HEK293 (cell line): ENCODE data around the gene KLF16.

Source experiments
- EGR2 ChIP-seq: fragments of 450-650 bp; formaldehyde crosslinking; IDR thresholded peaks from 2 replicates; pipeline ENCODE4 v1.5.1; 2016; ENCODE audit warnings: low read depth, missing biosample characterization, missing genetic modification characterization
- KLF1 ChIP-seq: fragments of 450-650 bp; formaldehyde crosslinking; IDR thresholded peaks from 2 replicates; pipeline ENCODE4 v1.5.1; 2016; ENCODE audit warnings: missing biosample characterization, missing genetic modification characterization
- KLF16 ChIP-seq: fragments of 450-650 bp; formaldehyde crosslinking; IDR thresholded peaks from 2 replicates; pipeline ENCODE4 v1.5.1; 2017; ENCODE audit warnings: missing biosample characterization, missing genetic modification characterization
- KLF8 ChIP-seq: fragments of 450-650 bp; formaldehyde crosslinking; IDR thresholded peaks from 2 replicates; pipeline ENCODE4 v1.5.1; 2016; ENCODE audit warnings: missing biosample characterization, missing genetic modification characterization
- MYNN ChIP-seq: fragments of 450-650 bp; formaldehyde crosslinking; IDR thresholded peaks from 2 replicates; pipeline ENCODE4 v1.5.1; 2016; ENCODE audit warnings: missing biosample characterization, missing genetic modification characterization, borderline replicate concordance
- SALL2 ChIP-seq: fragments of 450-650 bp; formaldehyde crosslinking; IDR thresholded peaks from 2 replicates; pipeline ENCODE4 v1.5.0; 2017; ENCODE audit warnings: missing biosample characterization, mild to moderate bottlenecking, missing genetic modification characterization, borderline replicate concordance
- ZBTB8A ChIP-seq: fragments of 450-650 bp; formaldehyde crosslinking; IDR thresholded peaks from 2 replicates; pipeline ENCODE4 v1.5.1; 2016; ENCODE audit warnings: missing biosample characterization, missing genetic modification characterization
- ZIC2 ChIP-seq: fragments of 450-650 bp; formaldehyde crosslinking; IDR thresholded peaks from 2 replicates; pipeline ENCODE4 v1.5.1; 2016; ENCODE audit warnings: missing biosample characterization, missing genetic modification characterization
- ZNF112 ChIP-seq: fragments of 450-650 bp; formaldehyde crosslinking; IDR thresholded peaks from 2 replicates; pipeline ENCODE4 v1.5.0; 2017; ENCODE audit warnings: missing biosample characterization, missing genetic modification characterization
- ZNF302 ChIP-seq: fragments of 450-650 bp; formaldehyde crosslinking; IDR thresholded peaks from 2 replicates; pipeline ENCODE4 v1.5.1; 2016; ENCODE audit warnings: missing biosample characterization, missing genetic modification characterization, low read depth
- ZNF37A ChIP-seq: fragments of 450-650 bp; IDR thresholded peaks from 2 replicates; pipeline ENCODE4 v1.5.1; 2018; ENCODE audit warnings: missing biosample characterization, missing genetic modification characterization
- ZNF501 ChIP-seq: fragments of 450-650 bp; formaldehyde crosslinking; IDR thresholded peaks from 2 replicates; pipeline ENCODE4 v1.5.1; 2016; ENCODE audit warnings: missing biosample characterization, missing genetic modification characterization
- ZNF596 ChIP-seq: fragments of 450-650 bp; IDR thresholded peaks from 2 replicates; pipeline ENCODE4 v1.5.0; 2018; ENCODE audit warnings: missing biosample characterization, mild to moderate bottlenecking, missing genetic modification characterization, moderate library complexity
- ZNF621 ChIP-seq: fragments of 450-650 bp; formaldehyde crosslinking; IDR thresholded peaks from 2 replicates; pipeline ENCODE4 v1.5.1; 2017; ENCODE audit warnings: missing biosample characterization, missing genetic modification characterization
- ZNF660 ChIP-seq: fragments of 450-650 bp; IDR thresholded peaks from 2 replicates; pipeline ENCODE4 v1.5.1; 2018; ENCODE audit warnings: missing biosample characterization, mild to moderate bottlenecking, missing genetic modification characterization
- ZNF677 ChIP-seq: fragments of 450-650 bp; IDR thresholded peaks from 2 replicates; pipeline ENCODE4 v1.5.0; 2018; ENCODE audit warnings: missing biosample characterization, mild to moderate bottlenecking, missing genetic modification characterization, moderate library complexity
- ZNF76 ChIP-seq: fragments of 450-650 bp; formaldehyde crosslinking; IDR thresholded peaks from 2 replicates; pipeline ENCODE4; 2016; ENCODE audit warnings: low read depth, missing biosample characterization, missing genetic modification characterization, borderline replicate concordance
- ZNF777 ChIP-seq: fragments of 450-650 bp; formaldehyde crosslinking; IDR thresholded peaks from 2 replicates; pipeline ENCODE4 v1.5.1; 2017; ENCODE audit warnings: missing biosample characterization, missing genetic modification characterization, borderline replicate concordance
- ZNF830 ChIP-seq: fragments of 450-650 bp; IDR thresholded peaks from 2 replicates; pipeline ENCODE4 v1.5.0; 2018; ENCODE audit warnings: missing biosample characterization, missing genetic modification characterization, low read depth, mild to moderate bottlenecking, moderate library complexity
- TF ChIP-seq, protein P1 (sequence below): fragments of 450-650 bp; formaldehyde crosslinking; conservative IDR thresholded peaks from 2 replicates; pipeline ENCODE4 v1.5.1; 2016; ENCODE audit warnings: low read depth, missing biosample characterization, missing genetic modification characterization
- TF ChIP-seq, protein P2 (sequence below): fragments of 450-650 bp; formaldehyde crosslinking; IDR thresholded peaks from 2 replicates; pipeline ENCODE4 v1.5.1; 2016; ENCODE audit warnings: missing biosample characterization, missing genetic modification characterization
- TF ChIP-seq, protein P3 (sequence below): fragments of 450-650 bp; formaldehyde crosslinking; IDR thresholded peaks from 2 replicates; pipeline ENCODE4 v1.5.1; 2017; ENCODE audit warnings: missing biosample characterization, missing genetic modification characterization
- TF ChIP-seq, protein P4 (sequence below): fragments of 450-650 bp; formaldehyde crosslinking; IDR thresholded peaks from 2 replicates; pipeline ENCODE4 v1.5.1; 2016; ENCODE audit warnings: missing biosample characterization, missing genetic modification characterization
- TF ChIP-seq, protein P5 (sequence below): fragments of 450-650 bp; formaldehyde crosslinking; IDR thresholded peaks from 2 replicates; pipeline ENCODE4 v1.5.1; 2016; ENCODE audit warnings: missing biosample characterization, missing genetic modification characterization
- TF ChIP-seq, protein P6 (sequence below): fragments of 450-650 bp; formaldehyde crosslinking; IDR thresholded peaks from 2 replicates; pipeline ENCODE4 v1.5.1; 2016; ENCODE audit warnings: missing biosample characterization, missing genetic modification characterization

Gene KLF16

DNA sequence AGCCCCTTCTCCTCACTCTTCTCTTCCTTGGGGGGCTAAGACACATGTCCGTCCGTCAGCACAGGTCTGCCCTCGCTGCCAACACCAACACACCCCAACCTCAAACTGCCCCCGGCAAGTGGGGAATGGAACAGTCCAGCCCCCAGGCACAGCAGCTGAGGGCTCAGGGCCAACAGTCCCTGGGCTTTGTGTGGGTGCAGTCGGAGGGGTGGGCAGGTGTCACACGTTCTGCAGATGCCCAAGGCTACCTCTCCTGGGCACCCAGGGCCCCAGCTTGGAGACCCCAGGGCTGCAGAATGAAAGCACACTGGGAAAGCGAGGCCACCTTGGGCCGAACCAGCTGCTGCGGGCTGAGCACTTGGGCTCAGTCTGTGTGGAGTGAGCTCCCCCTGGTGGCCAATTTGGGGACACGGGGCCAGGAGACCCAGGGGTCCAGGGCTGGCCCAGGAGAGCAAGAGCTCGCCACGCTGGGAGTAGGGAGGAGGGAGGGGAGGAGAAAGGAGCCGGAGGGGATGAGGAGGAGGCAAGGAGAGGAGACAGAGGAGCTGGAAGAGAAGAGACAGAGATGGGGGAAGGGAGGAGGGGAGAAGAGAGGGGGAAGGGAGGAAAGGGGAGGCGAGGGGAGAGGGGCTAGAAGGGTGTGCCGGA lies 37.3 kb downstream of the KLF16 start (continued):
- TF ChIP-seq EGR2 (tag by site-specific recombination) (0 out of 2 replicates have a peak, but pooled peaks have one; percentile 2), ZNF501 (peak; percentile 34; the same call in 1 of the 2 replicates), KLF8 (tag by site-specific recombination) (peak; percentile 55), ZNF76 (tag by site-specific recombination) (no peak), ZIC2 (tag by site-specific recombination) (peak; percentile 74), ZNF302 (tag by site-specific recombination) (no peak), SALL2 (tag by site-specific recombination) (no peak), ZNF37A (no peak), KLF16 (tag by site-specific recombination) (0 out of 2 replicates have a peak, but pooled peaks have one; percentile 17), ZNF777 (tag by site-specific recombination) (no peak), KLF1 (tag by site-specific recombination) (0 out of 2 replicates have a peak, but pooled peaks have one; percentile 40), ZNF677 (tag by site-specific recombination) (no peak), ZNF660 (tag by site-specific recombination) (no peak), ZNF596 (tag by site-specific recombination) (no peak), ZNF621 (tag by site-specific recombination) (no peak), ZNF112 (no peak), ZNF830 (tag by site-specific recombination) (no peak), ZBTB8A (peak; percentile 55; the same call in 1 of the 2 replicates), MYNN (tag by site-specific recombination) (no peak)
- TF ChIP-seq, protein P1, sequence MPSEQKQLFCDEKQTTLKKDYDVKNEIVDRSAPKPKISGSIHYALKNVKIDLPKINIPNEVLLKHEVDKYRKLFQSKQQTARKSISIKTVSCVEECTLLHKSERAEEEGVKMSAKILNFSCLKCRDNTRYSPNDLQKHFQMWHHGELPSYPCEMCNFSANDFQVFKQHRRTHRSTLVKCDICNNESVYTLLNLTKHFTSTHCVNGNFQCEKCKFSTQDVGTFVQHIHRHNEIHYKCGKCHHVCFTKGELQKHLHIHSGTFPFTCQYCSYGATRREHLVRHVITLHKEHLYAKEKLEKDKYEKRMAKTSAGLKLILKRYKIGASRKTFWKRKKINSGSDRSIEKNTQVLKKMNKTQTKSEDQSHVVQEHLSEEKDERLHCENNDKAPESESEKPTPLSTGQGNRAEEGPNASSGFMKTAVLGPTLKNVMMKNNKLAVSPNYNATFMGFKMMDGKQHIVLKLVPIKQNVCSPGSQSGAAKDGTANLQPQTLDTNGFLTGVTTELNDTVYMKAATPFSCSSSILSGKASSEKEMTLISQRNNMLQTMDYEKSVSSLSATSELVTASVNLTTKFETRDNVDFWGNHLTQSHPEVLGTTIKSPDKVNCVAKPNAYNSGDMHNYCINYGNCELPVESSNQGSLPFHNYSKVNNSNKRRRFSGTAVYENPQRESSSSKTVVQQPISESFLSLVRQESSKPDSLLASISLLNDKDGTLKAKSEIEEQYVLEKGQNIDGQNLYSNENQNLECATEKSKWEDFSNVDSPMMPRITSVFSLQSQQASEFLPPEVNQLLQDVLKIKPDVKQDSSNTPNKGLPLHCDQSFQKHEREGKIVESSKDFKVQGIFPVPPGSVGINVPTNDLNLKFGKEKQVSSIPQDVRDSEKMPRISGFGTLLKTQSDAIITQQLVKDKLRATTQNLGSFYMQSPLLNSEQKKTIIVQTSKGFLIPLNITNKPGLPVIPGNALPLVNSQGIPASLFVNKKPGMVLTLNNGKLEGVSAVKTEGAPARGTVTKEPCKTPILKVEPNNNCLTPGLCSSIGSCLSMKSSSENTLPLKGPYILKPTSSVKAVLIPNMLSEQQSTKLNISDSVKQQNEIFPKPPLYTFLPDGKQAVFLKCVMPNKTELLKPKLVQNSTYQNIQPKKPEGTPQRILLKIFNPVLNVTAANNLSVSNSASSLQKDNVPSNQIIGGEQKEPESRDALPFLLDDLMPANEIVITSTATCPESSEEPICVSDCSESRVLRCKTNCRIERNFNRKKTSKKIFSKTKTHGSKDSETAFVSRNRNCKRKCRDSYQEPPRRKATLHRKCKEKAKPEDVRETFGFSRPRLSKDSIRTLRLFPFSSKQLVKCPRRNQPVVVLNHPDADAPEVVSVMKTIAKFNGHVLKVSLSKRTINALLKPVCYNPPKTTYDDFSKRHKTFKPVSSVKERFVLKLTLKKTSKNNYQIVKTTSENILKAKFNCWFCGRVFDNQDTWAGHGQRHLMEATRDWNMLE (tag by site-specific recombination), result no peak
- TF ChIP-seq, protein P2, sequence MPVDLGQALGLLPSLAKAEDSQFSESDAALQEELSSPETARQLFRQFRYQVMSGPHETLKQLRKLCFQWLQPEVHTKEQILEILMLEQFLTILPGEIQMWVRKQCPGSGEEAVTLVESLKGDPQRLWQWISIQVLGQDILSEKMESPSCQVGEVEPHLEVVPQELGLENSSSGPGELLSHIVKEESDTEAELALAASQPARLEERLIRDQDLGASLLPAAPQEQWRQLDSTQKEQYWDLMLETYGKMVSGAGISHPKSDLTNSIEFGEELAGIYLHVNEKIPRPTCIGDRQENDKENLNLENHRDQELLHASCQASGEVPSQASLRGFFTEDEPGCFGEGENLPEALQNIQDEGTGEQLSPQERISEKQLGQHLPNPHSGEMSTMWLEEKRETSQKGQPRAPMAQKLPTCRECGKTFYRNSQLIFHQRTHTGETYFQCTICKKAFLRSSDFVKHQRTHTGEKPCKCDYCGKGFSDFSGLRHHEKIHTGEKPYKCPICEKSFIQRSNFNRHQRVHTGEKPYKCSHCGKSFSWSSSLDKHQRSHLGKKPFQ (tag by site-specific recombination), result no peak
- TF ChIP-seq, protein P3, sequence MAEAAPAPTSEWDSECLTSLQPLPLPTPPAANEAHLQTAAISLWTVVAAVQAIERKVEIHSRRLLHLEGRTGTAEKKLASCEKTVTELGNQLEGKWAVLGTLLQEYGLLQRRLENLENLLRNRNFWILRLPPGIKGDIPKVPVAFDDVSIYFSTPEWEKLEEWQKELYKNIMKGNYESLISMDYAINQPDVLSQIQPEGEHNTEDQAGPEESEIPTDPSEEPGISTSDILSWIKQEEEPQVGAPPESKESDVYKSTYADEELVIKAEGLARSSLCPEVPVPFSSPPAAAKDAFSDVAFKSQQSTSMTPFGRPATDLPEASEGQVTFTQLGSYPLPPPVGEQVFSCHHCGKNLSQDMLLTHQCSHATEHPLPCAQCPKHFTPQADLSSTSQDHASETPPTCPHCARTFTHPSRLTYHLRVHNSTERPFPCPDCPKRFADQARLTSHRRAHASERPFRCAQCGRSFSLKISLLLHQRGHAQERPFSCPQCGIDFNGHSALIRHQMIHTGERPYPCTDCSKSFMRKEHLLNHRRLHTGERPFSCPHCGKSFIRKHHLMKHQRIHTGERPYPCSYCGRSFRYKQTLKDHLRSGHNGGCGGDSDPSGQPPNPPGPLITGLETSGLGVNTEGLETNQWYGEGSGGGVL, result peak; percentile 81
- TF ChIP-seq, protein P4, sequence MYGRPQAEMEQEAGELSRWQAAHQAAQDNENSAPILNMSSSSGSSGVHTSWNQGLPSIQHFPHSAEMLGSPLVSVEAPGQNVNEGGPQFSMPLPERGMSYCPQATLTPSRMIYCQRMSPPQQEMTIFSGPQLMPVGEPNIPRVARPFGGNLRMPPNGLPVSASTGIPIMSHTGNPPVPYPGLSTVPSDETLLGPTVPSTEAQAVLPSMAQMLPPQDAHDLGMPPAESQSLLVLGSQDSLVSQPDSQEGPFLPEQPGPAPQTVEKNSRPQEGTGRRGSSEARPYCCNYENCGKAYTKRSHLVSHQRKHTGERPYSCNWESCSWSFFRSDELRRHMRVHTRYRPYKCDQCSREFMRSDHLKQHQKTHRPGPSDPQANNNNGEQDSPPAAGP (tag by site-specific recombination), result peak; percentile 60; the same call in 1 of the 2 replicates
- TF ChIP-seq, protein P5, sequence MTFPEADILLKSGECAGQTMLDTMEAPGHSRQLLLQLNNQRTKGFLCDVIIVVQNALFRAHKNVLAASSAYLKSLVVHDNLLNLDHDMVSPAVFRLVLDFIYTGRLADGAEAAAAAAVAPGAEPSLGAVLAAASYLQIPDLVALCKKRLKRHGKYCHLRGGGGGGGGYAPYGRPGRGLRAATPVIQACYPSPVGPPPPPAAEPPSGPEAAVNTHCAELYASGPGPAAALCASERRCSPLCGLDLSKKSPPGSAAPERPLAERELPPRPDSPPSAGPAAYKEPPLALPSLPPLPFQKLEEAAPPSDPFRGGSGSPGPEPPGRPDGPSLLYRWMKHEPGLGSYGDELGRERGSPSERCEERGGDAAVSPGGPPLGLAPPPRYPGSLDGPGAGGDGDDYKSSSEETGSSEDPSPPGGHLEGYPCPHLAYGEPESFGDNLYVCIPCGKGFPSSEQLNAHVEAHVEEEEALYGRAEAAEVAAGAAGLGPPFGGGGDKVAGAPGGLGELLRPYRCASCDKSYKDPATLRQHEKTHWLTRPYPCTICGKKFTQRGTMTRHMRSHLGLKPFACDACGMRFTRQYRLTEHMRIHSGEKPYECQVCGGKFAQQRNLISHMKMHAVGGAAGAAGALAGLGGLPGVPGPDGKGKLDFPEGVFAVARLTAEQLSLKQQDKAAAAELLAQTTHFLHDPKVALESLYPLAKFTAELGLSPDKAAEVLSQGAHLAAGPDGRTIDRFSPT, result no peak
- TF ChIP-seq, protein P6, sequence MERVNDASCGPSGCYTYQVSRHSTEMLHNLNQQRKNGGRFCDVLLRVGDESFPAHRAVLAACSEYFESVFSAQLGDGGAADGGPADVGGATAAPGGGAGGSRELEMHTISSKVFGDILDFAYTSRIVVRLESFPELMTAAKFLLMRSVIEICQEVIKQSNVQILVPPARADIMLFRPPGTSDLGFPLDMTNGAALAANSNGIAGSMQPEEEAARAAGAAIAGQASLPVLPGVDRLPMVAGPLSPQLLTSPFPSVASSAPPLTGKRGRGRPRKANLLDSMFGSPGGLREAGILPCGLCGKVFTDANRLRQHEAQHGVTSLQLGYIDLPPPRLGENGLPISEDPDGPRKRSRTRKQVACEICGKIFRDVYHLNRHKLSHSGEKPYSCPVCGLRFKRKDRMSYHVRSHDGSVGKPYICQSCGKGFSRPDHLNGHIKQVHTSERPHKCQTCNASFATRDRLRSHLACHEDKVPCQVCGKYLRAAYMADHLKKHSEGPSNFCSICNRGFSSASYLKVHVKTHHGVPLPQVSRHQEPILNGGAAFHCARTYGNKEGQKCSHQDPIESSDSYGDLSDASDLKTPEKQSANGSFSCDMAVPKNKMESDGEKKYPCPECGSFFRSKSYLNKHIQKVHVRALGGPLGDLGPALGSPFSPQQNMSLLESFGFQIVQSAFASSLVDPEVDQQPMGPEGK (tag by site-specific recombination), result peak; percentile 73
